NB4 (cell line): ENCODE data around the gene TARDBP.

Source experiments
- CTCF ChIP-seq: IDR thresholded peaks from one replicate; pipeline ENCODE4 v1.5.1; 2012; ENCODE audit warnings: low read depth, low read length
- POLR2A ChIP-seq: IDR thresholded peaks from 2 replicates; pipeline ENCODE4 v1.6.1; 2011; ENCODE audit warnings: mild to moderate bottlenecking; ENCODE audit not compliant: insufficient read length; ENCODE audit errors: extremely low read depth

- TF ChIP-seq POLR2A, result no peak
- TF ChIP-seq CTCF, result no peak
These were observed 14.4 kb downstream of the TARDBP start for GRCh38 chr1:11026903-11027302.
